Measurements from ENCODE around the gene CHCHD6. TPM values are rescaled to one million over a fixed set of nuclear protein-coding genes. Genes with fewer than 3 reads are reported as not detected.
A peak's percentile ranks its signal among the peaks of the same experiment; 100 is the strongest.

CHCHD6 gene
- total RNA-seq, 1 experiment from 2014 or later, result 40.9 TPM

- H3K36me3 Mint-ChIP-seq, result 0 out of 2 replicates have a peak, but pooled peaks cover 4% of the 10 kb centered on the region
- ChIA-PET POLR2A (interaction anchor here (0.8 to 1.3 kb wide), 5 partner anchors 48 to 230 kb away, joined by 3 to 6 read pairs (median 4); partner anchors contain the start of gene CHCHD6), CTCF (interaction anchor here (0.6 to 3.3 kb wide), 39 partner anchors 9 to 824 kb away, joined by 3 to 34 read pairs (median 4); partner anchors contain the start of genes PLXNA1 and PRR20G)
- H3K4me1 Mint-ChIP-seq, result peaks cover 41% of the 10 kb centered on the region
- peak; percentile 93 for TF ChIP-seq ZNF263 (CRISPR knock-in tag; IDR thresholded peaks at IDR 0.05; ENCODE audit: low read depth)
- TF ChIP-seq, protein P1, sequence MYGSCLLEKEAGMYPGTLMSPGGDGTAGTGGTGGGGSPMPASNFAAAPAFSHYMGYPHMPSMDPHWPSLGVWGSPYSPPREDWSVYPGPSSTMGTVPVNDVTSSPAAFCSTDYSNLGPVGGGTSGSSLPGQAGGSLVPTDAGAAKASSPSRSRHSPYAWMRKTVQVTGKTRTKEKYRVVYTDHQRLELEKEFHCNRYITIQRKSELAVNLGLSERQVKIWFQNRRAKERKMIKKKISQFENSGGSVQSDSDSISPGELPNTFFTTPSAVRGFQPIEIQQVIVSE (CRISPR knock-in tag; IDR thresholded peaks at IDR 0.05; ENCODE audit: borderline replicate concordance), result no peak
- ATAC-seq (peak; percentile 55), DNase-seq (ENCODE audit: low spot score) (peak; percentile 30)
- no peak overlapping the region for H3K4me3 Mint-ChIP-seq
- H3K27me3 Mint-ChIP-seq (ENCODE audit: low read depth), result no peaks in the 10 kb centered on the region
- H3K27ac Mint-ChIP-seq, result peak overlapping the region; percentile 92
- no peaks in the 10 kb centered on the region for H3K9me3 Mint-ChIP-seq
Observed at GRCh38 chr3:126751611-126752302, 47.7 kb downstream of the CHCHD6 start.

DNA sequence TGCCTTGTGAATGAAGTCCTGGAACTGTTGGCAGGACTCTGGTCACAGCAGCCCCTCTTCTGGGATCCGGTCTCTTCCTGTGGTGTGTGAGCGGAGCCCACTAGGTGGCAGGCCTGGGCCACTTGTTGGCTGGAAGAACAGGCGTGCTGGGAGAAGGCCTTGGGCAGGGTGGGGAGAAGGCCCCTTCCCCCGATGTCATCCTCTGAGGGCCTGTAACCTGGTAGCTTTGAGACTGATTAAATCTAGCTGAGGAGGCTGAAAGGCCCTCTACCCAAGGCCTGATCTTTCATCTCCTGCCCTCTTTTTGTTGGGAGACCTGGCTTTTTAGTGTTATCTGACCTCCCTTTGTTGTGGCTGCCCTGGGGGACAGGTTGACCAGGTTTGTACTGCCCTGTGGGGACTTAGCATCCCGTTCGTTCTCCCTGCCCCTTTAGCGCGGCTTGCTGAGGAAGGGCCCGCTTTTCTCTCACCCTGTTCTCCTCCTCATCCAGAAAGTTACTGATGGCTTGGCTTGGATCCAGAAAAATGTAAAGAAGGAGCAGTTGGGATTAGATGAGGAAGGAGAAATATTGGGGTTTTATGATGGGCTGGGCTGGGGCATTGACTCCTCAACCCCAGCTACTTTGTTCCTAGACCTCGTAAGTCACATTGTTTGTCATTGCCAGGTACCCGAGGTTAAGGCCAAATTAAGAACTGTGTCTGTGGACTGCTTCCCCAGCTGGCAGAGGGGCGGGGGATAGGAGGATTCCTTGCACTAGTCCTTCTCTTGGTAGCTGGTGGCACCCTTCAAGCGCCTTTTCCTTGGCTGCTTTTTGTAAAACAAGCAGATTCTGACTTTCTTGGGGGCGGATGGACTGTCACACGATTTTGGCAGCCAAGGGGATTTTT, 48.5 kb downstream of the CHCHD6 start:
- Mint-ChIP-seq H3K27ac (peak overlapping the region; percentile 92), H3K9me3 (no peaks in the 10 kb centered on the region), H3K4me3 (no peak overlapping the region), H3K27me3 (ENCODE audit: low read depth) (no peaks in the 10 kb centered on the region), H3K4me1 (peaks cover 41% of the 10 kb centered on the region), H3K36me3 (0 out of 2 replicates have a peak, but pooled peaks cover 4% of the 10 kb centered on the region)
- ChIA-PET CTCF (interaction anchor here (0.6 to 3.3 kb wide), 45 partner anchors 10 to 823 kb away, joined by 3 to 34 read pairs (median 4); partner anchors contain the start of genes PLXNA1 and PRR20G), POLR2A (interaction anchor here (0.8 to 1.1 kb wide), 3 partner anchors 98 to 229 kb away, joined by 3 to 6 read pairs (median 3); no protein-coding TSS in a partner anchor)
- peak; percentile 91 for DNase-seq (ENCODE audit: low spot score)
- TF ChIP-seq ZNF396 (CRISPR knock-in tag; IDR thresholded peaks at IDR 0.05; ENCODE audit: borderline replicate concordance) (no peak), CTCF (IDR thresholded peaks at IDR 0.05) (peak; percentile 67), ZNF138 (CRISPR knock-in tag; conservative IDR thresholded peaks at IDR 0.05) (peak; percentile 76; the same call in 1 of the 2 replicates), SP1 (CRISPR knock-in tag; conservative IDR thresholded peaks at IDR 0.05) (peak; percentile 33; the same call in 1 of the 2 replicates), FOXJ3 (CRISPR knock-in tag; IDR thresholded peaks at IDR 0.05; ENCODE audit: borderline replicate concordance) (no peak)
- peak; percentile 93 for ATAC-seq

- Mint-ChIP-seq H3K4me3 (no peak overlapping the region), H3K27ac (peak overlapping the region; percentile 92; the same call in 1 of the 2 replicates), H3K27me3 (ENCODE audit: low read depth) (no peaks in the 10 kb centered on the region), H3K9me3 (no peaks in the 10 kb centered on the region), H3K36me3 (0 out of 2 replicates have a peak, but pooled peaks cover 4% of the 10 kb centered on the region), H3K4me1 (peaks cover 37% of the 10 kb centered on the region)
- POLR2A ChIA-PET, result no interaction called here
- no peak for ATAC-seq
- CTCF ChIA-PET, result interaction anchor here (0.8 to 3.3 kb wide), 17 partner anchors 12 to 702 kb away, joined by 3 to 34 read pairs (median 7); partner anchors contain the start of gene PLXNA1
- no peak for DNase-seq (ENCODE audit: low spot score)
- no peak for TF ChIP-seq HMGA2 (CRISPR knock-in tag; IDR thresholded peaks at IDR 0.05)
- TF ChIP-seq ZBTB43 (CRISPR knock-in tag; IDR thresholded peaks at IDR 0.05), result no peak
- TF ChIP-seq MYBL2 (CRISPR knock-in tag; IDR thresholded peaks at IDR 0.05), result no peak
- TF ChIP-seq EMX1 (CRISPR knock-in tag; IDR thresholded peaks at IDR 0.05), result no peak
- no peak for TF ChIP-seq RORB (CRISPR knock-in tag; IDR thresholded peaks at IDR 0.05)
- TF ChIP-seq KAT7 (CRISPR knock-in tag; IDR thresholded peaks at IDR 0.05; ENCODE audit: borderline replicate concordance), result no peak
- TF ChIP-seq, protein P2, sequence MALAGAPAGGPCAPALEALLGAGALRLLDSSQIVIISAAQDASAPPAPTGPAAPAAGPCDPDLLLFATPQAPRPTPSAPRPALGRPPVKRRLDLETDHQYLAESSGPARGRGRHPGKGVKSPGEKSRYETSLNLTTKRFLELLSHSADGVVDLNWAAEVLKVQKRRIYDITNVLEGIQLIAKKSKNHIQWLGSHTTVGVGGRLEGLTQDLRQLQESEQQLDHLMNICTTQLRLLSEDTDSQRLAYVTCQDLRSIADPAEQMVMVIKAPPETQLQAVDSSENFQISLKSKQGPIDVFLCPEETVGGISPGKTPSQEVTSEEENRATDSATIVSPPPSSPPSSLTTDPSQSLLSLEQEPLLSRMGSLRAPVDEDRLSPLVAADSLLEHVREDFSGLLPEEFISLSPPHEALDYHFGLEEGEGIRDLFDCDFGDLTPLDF (CRISPR knock-in tag; IDR thresholded peaks at IDR 0.05), result no peak
- no peak for TF ChIP-seq ERG (CRISPR knock-in tag; IDR thresholded peaks at IDR 0.05)
- TF ChIP-seq, protein P3, sequence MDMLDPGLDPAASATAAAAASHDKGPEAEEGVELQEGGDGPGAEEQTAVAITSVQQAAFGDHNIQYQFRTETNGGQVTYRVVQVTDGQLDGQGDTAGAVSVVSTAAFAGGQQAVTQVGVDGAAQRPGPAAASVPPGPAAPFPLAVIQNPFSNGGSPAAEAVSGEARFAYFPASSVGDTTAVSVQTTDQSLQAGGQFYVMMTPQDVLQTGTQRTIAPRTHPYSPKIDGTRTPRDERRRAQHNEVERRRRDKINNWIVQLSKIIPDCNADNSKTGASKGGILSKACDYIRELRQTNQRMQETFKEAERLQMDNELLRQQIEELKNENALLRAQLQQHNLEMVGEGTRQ (CRISPR knock-in tag; IDR thresholded peaks at IDR 0.05), result no peak
- TF ChIP-seq, protein P4, sequence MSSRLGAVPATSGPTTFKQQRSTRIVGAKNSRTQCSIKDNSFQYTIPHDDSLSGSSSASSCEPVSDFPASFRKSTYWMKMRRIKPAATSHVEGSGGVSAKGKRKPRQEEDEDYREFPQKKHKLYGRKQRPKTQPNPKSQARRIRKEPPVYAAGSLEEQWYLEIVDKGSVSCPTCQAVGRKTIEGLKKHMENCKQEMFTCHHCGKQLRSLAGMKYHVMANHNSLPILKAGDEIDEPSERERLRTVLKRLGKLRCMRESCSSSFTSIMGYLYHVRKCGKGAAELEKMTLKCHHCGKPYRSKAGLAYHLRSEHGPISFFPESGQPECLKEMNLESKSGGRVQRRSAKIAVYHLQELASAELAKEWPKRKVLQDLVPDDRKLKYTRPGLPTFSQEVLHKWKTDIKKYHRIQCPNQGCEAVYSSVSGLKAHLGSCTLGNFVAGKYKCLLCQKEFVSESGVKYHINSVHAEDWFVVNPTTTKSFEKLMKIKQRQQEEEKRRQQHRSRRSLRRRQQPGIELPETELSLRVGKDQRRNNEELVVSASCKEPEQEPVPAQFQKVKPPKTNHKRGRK (CRISPR knock-in tag; IDR thresholded peaks at IDR 0.05; ENCODE audit: borderline replicate concordance), result no peak
Observed at GRCh38 chr3:126753191-126754160, 49.4 kb downstream of the CHCHD6 start.

Data from WTC11 (cell line).